Omental fat pad (tissue), 4 donors: ENCODE data around the gene BNC1. TPM values are rescaled to one million over a fixed set of nuclear protein-coding genes. Genes with fewer than 3 reads are reported as not detected.

Source experiments
- ATAC-seq: fragments of 150-250 bp; one replicate; pipeline ENCODE4 v1.9.1; 2016; ENCODE audit warnings: mild to moderate bottlenecking, moderate library complexity; ENCODE audit not compliant: low FRiP score
- DNase-seq: peaks from one replicate; pipeline ENCODE4 v3.0.0-alpha.2; 2019; ENCODE audit warnings: low spot score
- CTCF ChIP-seq, 3 donors: fragments of 450-650 bp; IDR thresholded peaks; one replicate each; pipeline ENCODE4 v1.5.1; 2016 to 2017; ENCODE audit warnings: antibody characterized with exemption in 3 of 3, mild to moderate bottlenecking in 3 of 3, moderate library complexity in 2 of 3
- total RNA-seq, 4 donors: library from RNA; depleted of rRNA; stranded (reverse); fragments of >200 nt; gene quantifications; one replicate each; pipeline ENCODE4 v1.1.0, GENCODE V29; 2016

Gene BNC1
- total RNA-seq, 4 donors from 2014 or later: 1.1 to 73.0 (median 35.6) TPM

- DNase-seq: no peak
- no peak for TF ChIP-seq CTCF (IDR thresholded peaks at IDR 0.05)
- no peak for ATAC-seq
These were observed 36.4 kb upstream of the BNC1 start for GRCh38 chr15:83320844-83321243.

GRCh38 chr15:83320404-83320803, 35.9 kb upstream of the BNC1 start:
- DNase-seq (no peak), ATAC-seq (no peak)
- no peak for TF ChIP-seq CTCF (IDR thresholded peaks at IDR 0.05)

GRCh38 chr15:83319771-83320170, 35.3 kb upstream of the BNC1 start:
- DNase-seq (no peak), ATAC-seq (no peak)
- no peak for TF ChIP-seq CTCF (IDR thresholded peaks at IDR 0.05)

GRCh38 chr15:83318861-83319415, 34.5 kb upstream of the BNC1 start:
- no peak for TF ChIP-seq CTCF (IDR thresholded peaks at IDR 0.05)
- DNase-seq (no peak), ATAC-seq (peak; percentile 45)

DNA sequence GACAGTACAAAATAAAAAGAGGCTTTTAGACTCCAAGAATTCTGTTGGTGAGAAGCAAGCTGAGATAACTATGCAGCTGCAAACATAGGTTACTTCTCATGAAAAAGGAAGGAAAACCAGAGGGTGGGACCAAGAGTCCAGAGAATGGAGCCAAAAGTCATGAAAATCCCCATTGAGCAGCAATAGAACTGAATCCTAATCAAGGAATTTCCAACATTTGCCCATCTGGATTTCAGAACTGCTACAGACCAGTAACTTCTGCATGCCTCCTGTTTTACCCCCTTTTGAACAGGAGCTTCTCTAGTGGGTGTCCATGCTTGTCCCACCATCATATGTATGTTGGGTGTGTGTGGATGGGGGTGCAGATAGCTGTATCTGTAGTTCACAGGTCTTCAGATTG, 33.6 kb upstream of the BNC1 start:
- DNase-seq (no peak), ATAC-seq (no peak)
- no peak for TF ChIP-seq CTCF (IDR thresholded peaks at IDR 0.05)

GRCh38 chr15:83312071-83312470, 27.6 kb upstream of the BNC1 start:
- no peak for TF ChIP-seq CTCF (IDR thresholded peaks at IDR 0.05)
- DNase-seq: no peak
- ATAC-seq: no peak
